ENCODE data around the gene PRKN.

The PRKN gene

GRCh38 chr6:162727322-162728182 lies at the start of gene PRKN, which contains the start of gene PACRG:
TSS of gene PRKN (minus strand) at chr6:162727766.
TSS of gene PACRG (plus strand) at chr6:162727974.
- peak within 1 kb of the TSS; percentile 70 for H3K4me3 ChIP-seq (ENCODE audit: low read depth, low read length)
- TF ChIP-seq CTCF (IDR thresholded peaks at IDR 0.05; ENCODE audit: low read depth, low read length): no peak

- TF ChIP-seq CTCF (IDR thresholded peaks at IDR 0.05; ENCODE audit: low read depth, low read length): no peak
- no peak overlapping the region for H3K4me3 ChIP-seq (ENCODE audit: low read depth, low read length)
Observed at GRCh38 chr6:162777091-162777490, 49.5 kb upstream of the PRKN start.

GRCh38 chr6:162773996-162774395 lies 46.4 kb upstream of the PRKN start:
- H3K4me3 ChIP-seq (ENCODE audit: low read depth, low read length): no peak overlapping the region
- TF ChIP-seq CTCF (IDR thresholded peaks at IDR 0.05; ENCODE audit: low read depth, low read length): no peak

GRCh38 chr6:162772466-162772865 lies 44.9 kb upstream of the PRKN start:
- H3K4me3 ChIP-seq (ENCODE audit: low read depth, low read length): no peak overlapping the region
- no peak for TF ChIP-seq CTCF (IDR thresholded peaks at IDR 0.05; ENCODE audit: low read depth, low read length)

- no peak for TF ChIP-seq CTCF (IDR thresholded peaks at IDR 0.05; ENCODE audit: low read depth, low read length)
- no peak overlapping the region for H3K4me3 ChIP-seq (ENCODE audit: low read depth, low read length)
Observed at GRCh38 chr6:162770955-162771354, 43.4 kb upstream of the PRKN start.

- TF ChIP-seq CTCF (IDR thresholded peaks at IDR 0.05; ENCODE audit: low read depth, low read length): no peak
- H3K4me3 ChIP-seq (ENCODE audit: low read depth, low read length): no peak overlapping the region
Observed at GRCh38 chr6:162770136-162770535, 42.6 kb upstream of the PRKN start.

GRCh38 chr6:162753775-162754174 lies 26.2 kb upstream of the PRKN start:
- no peak overlapping the region for H3K4me3 ChIP-seq (ENCODE audit: low read depth, low read length)
- TF ChIP-seq CTCF (IDR thresholded peaks at IDR 0.05; ENCODE audit: low read depth, low read length): no peak

Data from WI38 (cell line).